Mucosa of descending colon (tissue), 3 donors: ENCODE data around the gene RAB37. TPM values are rescaled to one million over a fixed set of nuclear protein-coding genes. Genes with fewer than 3 reads are reported as not detected.

Source experiments
- ATAC-seq: fragments of 200-7000 bp; cut with Tn5 transposase; one replicate; pipeline ENCODE4 v1.9.1; 2020; ENCODE audit warnings: mild to moderate bottlenecking, moderate library complexity
- DNase-seq, 3 donors: peaks; one replicate each; pipeline ENCODE4 v3.0.0-alpha.2; 2020
- H3K36me3 ChIP-seq: fragments of 200-600 bp; one replicate; pipeline ENCODE4 v1.8.0; 2021; ENCODE audit warnings: low read depth, mild to moderate bottlenecking
- H3K4me1 ChIP-seq: fragments of 200-600 bp; one replicate; pipeline ENCODE4 v1.8.0; 2021; ENCODE audit warnings: low read depth, mild to moderate bottlenecking
- H3K4me3 ChIP-seq: fragments of 200-600 bp; one replicate; pipeline ENCODE4 v1.8.0; 2021; ENCODE audit warnings: mild to moderate bottlenecking
- H3K9me3 ChIP-seq: fragments of 200-600 bp; one replicate; pipeline ENCODE4 v1.8.0; 2021; ENCODE audit warnings: mild to moderate bottlenecking
- intact Hi-C, 2 donors: fragments of 100-400 bp; cut with DNase I in 1 of 2; cut with micrococcal nuclease in 1 of 2; formaldehyde crosslinking; loops; one replicate each; pipeline versions ENCODE4 v1.11.0 to v1.11.1; 2022; cut with DNase I, micrococcal nuclease
- total RNA-seq, 3 donors: library from RNA; stranded (reverse); fragmentation: NEBNext Ultra II Directional in 2 of 3; extraction: Animal tissue kit (Norgen Biotek cat#: 25700) in 2 of 3; gene quantifications; one replicate each; pipeline versions ENCODE4 v1.2.1 to v1.2.4, GENCODE V29; 2021 to 2023
- TF ChIP-seq, protein P1 (sequence below): fragments of 200-600 bp; IDR thresholded peaks from one replicate; pipeline ENCODE4 v1.8.0; 2022; ENCODE audit warnings: antibody characterized with exemption, mild to moderate bottlenecking
- donor health status: DM: no; HTN: no; CAD: no; lungs with moderate emphysema.
- donor health status: DM: no; HTN: no; CAD: no.
- donor health status: DM: no; HTN: yes; CAD: no.

Gene RAB37
- total RNA-seq, 3 donors from 2014 or later: 4.3 to 9.8 (median 9.0) TPM

DNA sequence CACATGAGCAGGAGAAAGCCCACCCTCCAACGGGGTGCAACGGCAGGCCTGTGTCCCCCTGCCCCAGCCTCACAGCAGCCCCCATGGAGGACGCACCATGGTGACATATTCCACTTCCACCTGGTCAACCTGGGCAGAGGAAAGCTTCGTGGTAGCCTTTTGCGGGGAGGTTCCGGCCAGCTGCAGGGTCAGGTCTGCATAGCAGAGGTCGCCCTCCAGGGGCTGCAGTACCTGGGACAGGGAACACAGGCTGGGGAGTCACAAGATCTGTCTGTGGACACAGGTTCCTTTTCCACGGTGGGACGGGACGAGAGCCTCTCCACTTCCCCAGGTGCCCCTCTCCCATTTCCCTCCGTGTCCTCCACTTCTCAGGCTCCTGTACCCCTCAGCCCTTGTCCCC is 41.4 kb upstream of the RAB37 start:
- TF ChIP-seq, protein P1, sequence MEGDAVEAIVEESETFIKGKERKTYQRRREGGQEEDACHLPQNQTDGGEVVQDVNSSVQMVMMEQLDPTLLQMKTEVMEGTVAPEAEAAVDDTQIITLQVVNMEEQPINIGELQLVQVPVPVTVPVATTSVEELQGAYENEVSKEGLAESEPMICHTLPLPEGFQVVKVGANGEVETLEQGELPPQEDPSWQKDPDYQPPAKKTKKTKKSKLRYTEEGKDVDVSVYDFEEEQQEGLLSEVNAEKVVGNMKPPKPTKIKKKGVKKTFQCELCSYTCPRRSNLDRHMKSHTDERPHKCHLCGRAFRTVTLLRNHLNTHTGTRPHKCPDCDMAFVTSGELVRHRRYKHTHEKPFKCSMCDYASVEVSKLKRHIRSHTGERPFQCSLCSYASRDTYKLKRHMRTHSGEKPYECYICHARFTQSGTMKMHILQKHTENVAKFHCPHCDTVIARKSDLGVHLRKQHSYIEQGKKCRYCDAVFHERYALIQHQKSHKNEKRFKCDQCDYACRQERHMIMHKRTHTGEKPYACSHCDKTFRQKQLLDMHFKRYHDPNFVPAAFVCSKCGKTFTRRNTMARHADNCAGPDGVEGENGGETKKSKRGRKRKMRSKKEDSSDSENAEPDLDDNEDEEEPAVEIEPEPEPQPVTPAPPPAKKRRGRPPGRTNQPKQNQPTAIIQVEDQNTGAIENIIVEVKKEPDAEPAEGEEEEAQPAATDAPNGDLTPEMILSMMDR: no peak
- H3K9me3 ChIP-seq: no peaks in the 10 kb centered on the region
- no peak overlapping the region for H3K4me3 ChIP-seq
- ATAC-seq: no peak
- H3K4me1 ChIP-seq: no peaks in the 10 kb centered on the region
- no peaks in the 10 kb centered on the region for H3K36me3 ChIP-seq
- DNase-seq: no peak
- intact Hi-C loops: no loop called here

DNA sequence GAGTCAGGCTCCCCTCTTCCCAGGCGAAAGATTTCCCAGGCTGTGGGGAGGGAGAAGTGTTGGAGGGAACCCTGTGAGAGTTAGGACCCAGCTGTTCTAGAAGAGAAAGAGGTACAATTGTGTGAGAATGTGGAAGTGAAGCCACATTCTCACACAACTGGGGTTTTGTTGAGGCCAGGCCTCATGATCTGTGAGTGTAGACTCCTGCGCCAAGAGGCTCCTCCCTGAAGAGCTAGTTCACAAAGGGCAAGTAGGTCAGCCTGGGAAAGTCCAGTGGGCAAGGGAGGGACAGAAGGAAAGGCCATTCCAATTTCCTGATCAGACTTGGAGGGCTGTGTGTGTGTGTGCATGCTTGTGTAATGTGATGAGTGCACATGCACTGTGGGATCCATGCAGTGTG is 39.5 kb upstream of the RAB37 start:
- ATAC-seq (peak; percentile 27), DNase-seq (no peak)
- intact Hi-C loops: no loop called here
- Histone ChIP-seq H3K9me3 (no peaks in the 10 kb centered on the region), H3K4me3 (no peak overlapping the region), H3K36me3 (no peaks in the 10 kb centered on the region), H3K4me1 (no peaks in the 10 kb centered on the region)
- TF ChIP-seq, protein P1: no peak

DNA sequence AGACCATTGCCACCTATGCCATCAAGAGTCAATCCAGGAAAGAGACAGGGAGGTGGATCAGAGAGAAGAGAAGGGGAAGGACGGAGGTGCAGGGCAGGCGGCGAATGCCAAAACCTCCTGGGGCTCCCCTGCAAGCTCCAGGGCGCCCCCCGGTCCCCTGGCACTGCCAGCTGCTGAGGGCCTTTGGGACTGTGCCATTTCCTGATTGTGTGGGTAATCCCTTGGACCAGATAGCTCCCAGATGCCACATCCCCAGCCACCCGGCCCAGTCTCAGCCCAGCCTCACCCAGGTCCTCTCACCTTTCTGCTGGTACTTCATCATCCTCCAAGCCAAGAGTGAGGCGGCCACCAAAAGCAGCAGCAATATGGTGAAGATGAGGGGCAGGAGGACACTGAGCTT is 39.0 kb upstream of the RAB37 start:
- TF ChIP-seq, protein P1: no peak
- no peak for ATAC-seq
- DNase-seq: no peak
- intact Hi-C loops: no loop called here
- H3K4me1 ChIP-seq: no peaks in the 10 kb centered on the region
- H3K36me3 ChIP-seq: no peaks in the 10 kb centered on the region
- no peak overlapping the region for H3K4me3 ChIP-seq
- H3K9me3 ChIP-seq: no peaks in the 10 kb centered on the region

DNA sequence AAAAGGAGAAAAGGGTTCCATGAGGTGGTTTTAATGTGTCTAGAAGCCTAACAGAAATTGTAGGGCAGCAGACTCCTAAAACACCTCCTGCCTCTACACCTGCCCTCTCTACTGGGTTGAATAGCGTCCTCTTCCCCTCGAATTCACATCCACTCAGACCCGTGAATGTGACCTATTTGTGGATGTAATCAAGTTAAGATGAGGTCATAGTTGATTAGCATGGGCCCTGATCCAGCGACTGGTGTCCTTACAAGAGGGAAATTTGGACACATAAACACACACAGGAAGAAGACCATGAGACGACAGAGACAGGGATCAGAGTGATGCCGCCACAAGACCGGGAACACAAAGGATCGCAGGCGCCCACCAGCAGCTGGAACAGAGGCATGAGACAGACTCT is 37.8 kb upstream of the RAB37 start:
- Histone ChIP-seq H3K4me3 (no peak overlapping the region), H3K36me3 (no peaks in the 10 kb centered on the region), H3K9me3 (no peaks in the 10 kb centered on the region), H3K4me1 (no peaks in the 10 kb centered on the region)
- DNase-seq (no peak), ATAC-seq (no peak)
- intact Hi-C loops: no loop called here
- TF ChIP-seq, protein P1: no peak

DNA sequence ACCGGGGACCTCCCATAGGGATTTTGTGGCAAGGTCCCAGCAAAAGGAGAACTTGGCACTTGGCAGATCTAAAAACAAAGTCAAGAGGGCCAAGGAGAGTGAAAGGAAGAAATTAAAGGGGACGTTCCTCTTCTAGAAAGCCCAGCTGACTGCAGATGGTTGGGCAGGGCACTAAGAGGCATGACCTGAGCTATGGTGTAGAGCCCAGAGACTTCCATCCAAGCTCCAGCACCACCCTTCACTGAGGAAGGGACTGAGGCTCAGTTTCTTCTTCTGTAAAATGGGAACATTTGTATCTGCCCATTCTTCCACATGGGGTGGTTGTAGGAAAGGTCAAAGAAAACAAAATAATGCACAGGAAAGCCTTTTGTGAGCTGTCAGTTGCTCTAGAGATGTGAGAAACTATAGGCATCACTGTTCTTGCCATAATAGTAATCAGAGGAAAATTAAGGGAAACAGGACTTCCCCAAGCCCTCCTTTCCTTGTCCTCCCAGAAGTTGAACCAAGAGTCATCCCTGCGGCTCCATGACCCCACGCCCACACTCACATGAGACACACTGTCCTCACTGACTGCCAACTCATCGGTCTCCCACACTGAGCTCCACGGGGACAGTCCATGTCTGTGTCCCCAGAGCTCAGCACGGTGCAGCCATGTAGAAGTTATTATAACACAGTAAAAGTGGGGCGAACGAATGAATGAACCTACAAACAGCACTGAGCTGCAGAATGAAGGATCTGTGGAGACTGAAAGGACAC is 34.8 kb upstream of the RAB37 start:
- intact Hi-C loops: no loop called here

More for the DNA sequence above, 34.8 kb upstream of the RAB37 start:
- Histone ChIP-seq H3K4me1 (no peaks in the 10 kb centered on the region), H3K4me3 (no peak overlapping the region), H3K36me3 (no peaks in the 10 kb centered on the region), H3K9me3 (no peaks in the 10 kb centered on the region)
- TF ChIP-seq, protein P1: no peak
- no peak for ATAC-seq
- no peak for DNase-seq
